ENCODE measurements around the gene XAF1. TPM values are rescaled to one million over a fixed set of nuclear protein-coding genes. Genes with fewer than 3 reads are reported as not detected.
"Not testable (repeated sequence)": the region's sequence is repeated elsewhere in the genome, so short reads cannot be mapped to it uniquely, and the experiment has no call there.

XAF1 gene
- total RNA-seq, 2 donors from 2014 or later = 4.2 to 4.6 TPM

- no peaks in the 10 kb centered on the region for H3K4me1 ChIP-seq
- no peak overlapping the region for H3K27ac ChIP-seq
- ATAC-seq (no peak), DNase-seq (no peak)
- no peaks in the 10 kb centered on the region for H3K36me3 ChIP-seq (replicated peaks in 1 of 2; ENCODE audit: insufficient read depth in 1 of 2, low read depth in 2 of 2)
- intact Hi-C loops (cut with DNase I) = no loop called here
- 67 to 70% methylated on average over 6 of the region's 6 CpGs for WGBS, 2 donors
- H3K4me3 ChIP-seq = no peak overlapping the region
- H3K9me3 ChIP-seq = no peaks in the 10 kb centered on the region
- no peaks in the 10 kb centered on the region for H3K27me3 ChIP-seq
- TF ChIP-seq, protein P1, sequence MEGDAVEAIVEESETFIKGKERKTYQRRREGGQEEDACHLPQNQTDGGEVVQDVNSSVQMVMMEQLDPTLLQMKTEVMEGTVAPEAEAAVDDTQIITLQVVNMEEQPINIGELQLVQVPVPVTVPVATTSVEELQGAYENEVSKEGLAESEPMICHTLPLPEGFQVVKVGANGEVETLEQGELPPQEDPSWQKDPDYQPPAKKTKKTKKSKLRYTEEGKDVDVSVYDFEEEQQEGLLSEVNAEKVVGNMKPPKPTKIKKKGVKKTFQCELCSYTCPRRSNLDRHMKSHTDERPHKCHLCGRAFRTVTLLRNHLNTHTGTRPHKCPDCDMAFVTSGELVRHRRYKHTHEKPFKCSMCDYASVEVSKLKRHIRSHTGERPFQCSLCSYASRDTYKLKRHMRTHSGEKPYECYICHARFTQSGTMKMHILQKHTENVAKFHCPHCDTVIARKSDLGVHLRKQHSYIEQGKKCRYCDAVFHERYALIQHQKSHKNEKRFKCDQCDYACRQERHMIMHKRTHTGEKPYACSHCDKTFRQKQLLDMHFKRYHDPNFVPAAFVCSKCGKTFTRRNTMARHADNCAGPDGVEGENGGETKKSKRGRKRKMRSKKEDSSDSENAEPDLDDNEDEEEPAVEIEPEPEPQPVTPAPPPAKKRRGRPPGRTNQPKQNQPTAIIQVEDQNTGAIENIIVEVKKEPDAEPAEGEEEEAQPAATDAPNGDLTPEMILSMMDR (IDR thresholded peaks at IDR 0.05) = no peak
- TF ChIP-seq POLR2A (IDR thresholded peaks at IDR 0.05) = no peak
These were observed 43.9 kb downstream of the XAF1 start for GRCh38 chr17:6799738-6800137.

GRCh38 chr17:6800422-6801027 is 44.7 kb downstream of the XAF1 start:
- ATAC-seq (no peak), DNase-seq (no peak)
- Histone ChIP-seq H3K4me3 (no peak overlapping the region), H3K27me3 (no peaks in the 10 kb centered on the region), H3K36me3 (replicated peaks in 1 of 2; ENCODE audit: insufficient read depth in 1 of 2, low read depth in 2 of 2) (no peaks in the 10 kb centered on the region), H3K27ac (no peak overlapping the region), H3K4me1 (no peaks in the 10 kb centered on the region), H3K9me3 (no peaks in the 10 kb centered on the region)
- intact Hi-C loops (cut with DNase I) = no loop called here
- TF ChIP-seq, protein P1 (IDR thresholded peaks at IDR 0.05) = no peak
- no peak for TF ChIP-seq POLR2A (IDR thresholded peaks at IDR 0.05)
- WGBS, 2 donors = 79 to 82% methylated on average over 9 to 13 of the region's 13 CpGs

- 72 to 82% methylated on average over 9 of the region's 9 CpGs for WGBS, 2 donors
- H3K9me3 ChIP-seq = no peaks in the 10 kb centered on the region
- intact Hi-C loops (cut with DNase I) = no loop called here
- H3K36me3 ChIP-seq (replicated peaks in 1 of 2; ENCODE audit: insufficient read depth in 1 of 2, low read depth in 2 of 2) = no peaks in the 10 kb centered on the region
- no peak for TF ChIP-seq POLR2A (IDR thresholded peaks at IDR 0.05)
- TF ChIP-seq, protein P1 (IDR thresholded peaks at IDR 0.05) = no peak
- no peak for ATAC-seq
- no peak for DNase-seq
- H3K27ac ChIP-seq = no peak overlapping the region
- no peaks in the 10 kb centered on the region for H3K4me1 ChIP-seq
- H3K27me3 ChIP-seq = no peaks in the 10 kb centered on the region
- H3K4me3 ChIP-seq = no peak overlapping the region
These were observed 55.7 kb downstream of the XAF1 start for GRCh38 chr17:6811510-6811909.

- Histone ChIP-seq H3K27ac (no peak overlapping the region), H3K4me3 (no peak overlapping the region), H3K36me3 (replicated peaks in 1 of 2; ENCODE audit: insufficient read depth in 1 of 2, low read depth in 2 of 2) (no peaks in the 10 kb centered on the region), H3K9me3 (no peaks in the 10 kb centered on the region), H3K27me3 (no peaks in the 10 kb centered on the region), H3K4me1 (no peaks in the 10 kb centered on the region)
- intact Hi-C loops (cut with DNase I) = no loop called here
- DNase-seq = no peak
- TF ChIP-seq POLR2A (IDR thresholded peaks at IDR 0.05) = no peak
- TF ChIP-seq, protein P1 (IDR thresholded peaks at IDR 0.05) = no peak
- ATAC-seq = no peak
- 42 to 53% methylated on average over 9 of the region's 9 CpGs for WGBS, 2 donors
These were observed 56.4 kb downstream of the XAF1 start for GRCh38 chr17:6812295-6812694.

GRCh38 chr17:6815775-6816174 is 59.9 kb downstream of the XAF1 start:
- 78% methylated on average over 10 of the region's 10 CpGs for WGBS, 2 donors
- Histone ChIP-seq H3K4me1 (no peaks in the 10 kb centered on the region), H3K27ac (no peak overlapping the region), H3K9me3 (no peaks in the 10 kb centered on the region), H3K4me3 (no peak overlapping the region), H3K27me3 (no peaks in the 10 kb centered on the region), H3K36me3 (replicated peaks in 1 of 2; ENCODE audit: insufficient read depth in 1 of 2, low read depth in 2 of 2) (no peaks in the 10 kb centered on the region)
- DNase-seq (no peak), ATAC-seq (no peak)
- intact Hi-C loops (cut with DNase I) = no loop called here
- no peak for TF ChIP-seq POLR2A (IDR thresholded peaks at IDR 0.05)
- TF ChIP-seq, protein P1 (IDR thresholded peaks at IDR 0.05) = no peak

GRCh38 chr17:6816368-6816767 is 60.5 kb downstream of the XAF1 start:
- H3K27me3 ChIP-seq; H3K9me3 ChIP-seq; H3K27ac ChIP-seq; ATAC-seq; intact Hi-C loops (cut with DNase I); H3K36me3 ChIP-seq (replicated peaks in 1 of 2; ENCODE audit: insufficient read depth in 1 of 2, low read depth in 2 of 2); H3K4me1 ChIP-seq; DNase-seq; H3K4me3 ChIP-seq: not testable (repeated sequence)
- 58 to 72% methylated on average over 3 of the region's 3 CpGs for WGBS, 2 donors

All from body of pancreas (tissue), 4 donors.